MCF 10A (cell line): ENCODE measurements around the gene CYSLTR2. TPM values are rescaled to one million over a fixed set of nuclear protein-coding genes. Genes with fewer than 3 reads are reported as not detected.

Experiments used
- BruUV-seq: library from RNA; stranded (reverse); fragments of 400-500 nt; replicated peaks from 2 replicates; lab custom pipeline; 2021; lab: Mats Ljungman, UMichigan
- CTCF ChIA-PET: fragments of 300-600 bp; sonication (Branson Sonifier 250); formaldehyde crosslinking; extraction: SDS; loops from one replicate; lab custom pipeline; 2021; ENCODE audit warnings: antibody characterized with exemption, inconsistent platforms; lab: Yijun Ruan, JAX
- POLR2A ChIA-PET: fragments of 300-600, 350-650 bp; sonication (Branson Sonifier 250); formaldehyde crosslinking; extraction: SDS; loops from one replicate; lab custom pipeline; 2020; ENCODE audit warnings: antibody characterized with exemption, inconsistent platforms; lab: Yijun Ruan, JAX
- DNase-seq: peaks from one replicate; pipeline ENCODE4 v3.0.0-alpha.2; 2018; ENCODE audit not compliant: unreplicated experiment
- H3K27ac Mint-ChIP-seq: one replicate; pipeline ENCODE4 v1.8.0; 2022; ENCODE audit warnings: mild to moderate bottlenecking, low read depth, mixed read lengths; ENCODE audit not compliant: unreplicated experiment
- H3K27me3 Mint-ChIP-seq: one replicate; pipeline ENCODE4 v1.8.0; 2022; ENCODE audit warnings: mixed read lengths; ENCODE audit not compliant: insufficient read depth, unreplicated experiment
- H3K36me3 Mint-ChIP-seq: one replicate; pipeline ENCODE4 v1.8.0; 2022; ENCODE audit warnings: mild to moderate bottlenecking, moderate library complexity, mixed read lengths; ENCODE audit not compliant: insufficient read depth, unreplicated experiment
- H3K4me1 Mint-ChIP-seq: one replicate; pipeline ENCODE4 v1.8.0; 2022; ENCODE audit warnings: mixed read lengths; ENCODE audit not compliant: insufficient read depth, unreplicated experiment
- H3K4me3 Mint-ChIP-seq: one replicate; pipeline ENCODE4 v1.8.0; 2022; ENCODE audit warnings: mild to moderate bottlenecking, moderate library complexity, mixed read lengths; ENCODE audit not compliant: unreplicated experiment
- H3K9me3 Mint-ChIP-seq: one replicate; pipeline ENCODE4 v1.8.0; 2022; ENCODE audit warnings: mixed read lengths; ENCODE audit not compliant: unreplicated experiment
- intact Hi-C: fragments of 100-400 bp; cut with micrococcal nuclease; formaldehyde crosslinking; loops from 2 replicates; pipeline ENCODE4 v1.14.1; 2022
- total RNA-seq: library from RNA; stranded (reverse); gene quantifications from 2 replicates; pipeline ENCODE4 v1.2.3, GENCODE V29; 2022
- TF ChIP-seq, protein P1 (sequence below): fragments of 200-600 bp; IDR thresholded peaks from one replicate; pipeline ENCODE4 v1.8.0; 2022; ENCODE audit warnings: antibody characterized with exemption, mild to moderate bottlenecking; ENCODE audit not compliant: unreplicated experiment

The CYSLTR2 gene
- total RNA-seq, 1 experiment from 2014 or later, result not detected

DNA sequence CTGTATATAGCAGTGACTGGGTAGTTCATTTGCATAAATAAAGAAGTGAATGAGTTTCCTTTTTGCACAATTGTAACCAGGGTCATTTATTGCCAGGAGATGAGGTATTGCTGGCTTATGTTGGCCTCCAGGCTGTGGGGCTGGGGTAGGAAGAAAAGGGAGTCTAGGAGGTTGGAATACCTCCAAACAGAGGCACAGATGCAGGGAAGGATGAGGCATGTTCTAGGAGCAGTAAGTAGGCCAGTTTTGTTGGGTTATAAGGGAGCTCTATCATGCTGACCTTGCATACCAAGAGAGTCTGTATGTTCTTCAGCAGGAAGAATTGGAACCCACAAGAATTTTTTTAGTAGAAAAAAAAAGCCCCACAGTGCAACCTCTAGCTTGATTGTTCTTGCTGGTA, 17.2 kb upstream of the CYSLTR2 start:
- TF ChIP-seq, protein P1, sequence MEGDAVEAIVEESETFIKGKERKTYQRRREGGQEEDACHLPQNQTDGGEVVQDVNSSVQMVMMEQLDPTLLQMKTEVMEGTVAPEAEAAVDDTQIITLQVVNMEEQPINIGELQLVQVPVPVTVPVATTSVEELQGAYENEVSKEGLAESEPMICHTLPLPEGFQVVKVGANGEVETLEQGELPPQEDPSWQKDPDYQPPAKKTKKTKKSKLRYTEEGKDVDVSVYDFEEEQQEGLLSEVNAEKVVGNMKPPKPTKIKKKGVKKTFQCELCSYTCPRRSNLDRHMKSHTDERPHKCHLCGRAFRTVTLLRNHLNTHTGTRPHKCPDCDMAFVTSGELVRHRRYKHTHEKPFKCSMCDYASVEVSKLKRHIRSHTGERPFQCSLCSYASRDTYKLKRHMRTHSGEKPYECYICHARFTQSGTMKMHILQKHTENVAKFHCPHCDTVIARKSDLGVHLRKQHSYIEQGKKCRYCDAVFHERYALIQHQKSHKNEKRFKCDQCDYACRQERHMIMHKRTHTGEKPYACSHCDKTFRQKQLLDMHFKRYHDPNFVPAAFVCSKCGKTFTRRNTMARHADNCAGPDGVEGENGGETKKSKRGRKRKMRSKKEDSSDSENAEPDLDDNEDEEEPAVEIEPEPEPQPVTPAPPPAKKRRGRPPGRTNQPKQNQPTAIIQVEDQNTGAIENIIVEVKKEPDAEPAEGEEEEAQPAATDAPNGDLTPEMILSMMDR, result no peak
- H3K4me3 Mint-ChIP-seq, result no peak overlapping the region
- DNase-seq, result no peak
- no TSS peak for BruUV-seq
- H3K9me3 Mint-ChIP-seq, result no peaks in the 10 kb centered on the region
- intact Hi-C loops, result no loop called here
- H3K27ac Mint-ChIP-seq, result no peak overlapping the region
- CTCF ChIA-PET, result interaction anchor here (0.6 to 1.3 kb wide), 3 partner anchors 12 to 664 kb away, joined by 3 read pairs; no protein-coding TSS in a partner anchor
- peaks cover 19% of the 10 kb centered on the region for H3K27me3 Mint-ChIP-seq
- POLR2A ChIA-PET, result no interaction called here
- H3K4me1 Mint-ChIP-seq, result no peaks in the 10 kb centered on the region
- H3K36me3 Mint-ChIP-seq, result no peaks in the 10 kb centered on the region

DNA sequence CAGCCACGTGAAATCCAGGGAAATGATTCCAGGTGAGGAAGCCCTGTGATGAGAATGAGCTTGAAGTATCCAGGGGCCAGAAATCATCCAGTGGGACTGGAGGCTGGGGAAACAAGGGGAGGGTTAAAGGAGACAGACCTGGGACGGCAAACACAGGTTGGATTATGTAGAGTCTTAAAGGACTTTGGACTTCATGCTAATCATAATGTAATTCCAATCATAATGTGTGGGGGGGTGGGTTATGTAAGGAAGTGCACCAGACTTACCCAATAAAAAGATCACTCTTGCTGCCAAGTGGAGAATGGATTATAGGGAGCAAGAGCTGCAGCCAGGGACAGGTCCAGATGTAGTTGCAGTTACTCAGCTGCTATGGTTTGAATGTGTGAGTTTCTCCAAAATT, 16.1 kb upstream of the CYSLTR2 start:
- Mint-ChIP-seq H3K9me3 (no peaks in the 10 kb centered on the region), H3K27ac (no peak overlapping the region), H3K36me3 (no peaks in the 10 kb centered on the region), H3K27me3 (peaks cover 19% of the 10 kb centered on the region), H3K4me1 (no peaks in the 10 kb centered on the region), H3K4me3 (no peak overlapping the region)
- no peak for DNase-seq
- intact Hi-C loops, result no loop called here
- BruUV-seq, result no TSS peak
- ChIA-PET CTCF (interaction anchor here (0.6 kb wide), 1 partner anchor 226 kb away, joined by 3 read pairs; no protein-coding TSS in a partner anchor), POLR2A (no interaction called here)
- TF ChIP-seq, protein P1, result no peak

DNA sequence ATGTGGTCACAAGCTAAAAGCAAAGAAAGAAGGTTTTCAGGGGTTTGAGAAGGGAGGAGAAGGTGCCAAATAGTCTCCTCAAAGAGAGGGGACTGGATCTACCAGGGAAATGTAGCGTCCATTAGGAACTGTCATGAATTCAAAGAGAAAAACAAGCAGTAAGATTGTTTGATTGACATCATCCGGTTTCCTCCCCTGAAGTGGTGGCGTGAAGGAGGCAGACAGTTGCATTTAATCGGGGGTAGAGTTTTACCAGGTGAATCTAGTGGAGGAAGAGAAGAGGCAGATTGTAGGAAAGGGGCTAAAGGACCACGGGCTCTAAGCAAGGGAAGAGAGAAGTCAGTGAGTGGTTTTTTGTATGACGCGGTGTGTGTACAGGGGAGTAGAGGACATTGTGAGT, 13.0 kb upstream of the CYSLTR2 start:
- TF ChIP-seq, protein P1, result no peak
- no peak overlapping the region for H3K4me3 Mint-ChIP-seq
- no peak for DNase-seq
- ChIA-PET CTCF (interaction anchor here (0.7 kb wide), 1 partner anchor 106 kb away, joined by 5 read pairs; no protein-coding TSS in a partner anchor), POLR2A (no interaction called here)
- no TSS peak for BruUV-seq
- H3K4me1 Mint-ChIP-seq, result no peaks in the 10 kb centered on the region
- H3K36me3 Mint-ChIP-seq, result no peaks in the 10 kb centered on the region
- H3K27ac Mint-ChIP-seq, result no peak overlapping the region
- intact Hi-C loops, result no loop called here
- H3K9me3 Mint-ChIP-seq, result no peaks in the 10 kb centered on the region
- H3K27me3 Mint-ChIP-seq, result peaks cover 19% of the 10 kb centered on the region

DNA sequence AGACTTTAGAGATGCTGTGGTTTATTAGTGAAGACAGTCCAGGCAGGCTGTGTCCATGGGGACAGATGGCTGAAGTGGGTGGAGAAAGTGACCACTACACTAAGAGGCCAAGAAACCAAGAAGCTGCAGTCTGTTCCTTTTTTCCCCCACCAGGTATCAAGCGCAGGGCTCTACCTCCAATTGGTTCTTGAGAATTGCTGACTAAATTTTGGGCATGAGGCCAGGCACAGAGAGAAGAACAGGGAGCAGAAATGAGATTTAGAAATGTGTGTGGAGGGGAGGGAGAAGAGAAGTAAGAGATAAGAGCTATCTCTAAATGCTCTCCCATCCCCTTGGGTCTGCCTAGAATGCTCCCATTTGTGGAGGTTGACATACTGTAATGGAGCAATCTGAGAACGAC, 12.3 kb upstream of the CYSLTR2 start:
- H3K27ac Mint-ChIP-seq, result no peak overlapping the region

More for the DNA sequence above, 12.3 kb upstream of the CYSLTR2 start:
- intact Hi-C loops, result no loop called here
- H3K36me3 Mint-ChIP-seq, result no peaks in the 10 kb centered on the region
- DNase-seq, result no peak
- TF ChIP-seq, protein P1, result no peak
- H3K27me3 Mint-ChIP-seq, result peaks cover 22% of the 10 kb centered on the region
- ChIA-PET CTCF (interaction anchor here (0.7 kb wide), 1 partner anchor 107 kb away, joined by 5 read pairs; no protein-coding TSS in a partner anchor), POLR2A (no interaction called here)
- no peaks in the 10 kb centered on the region for H3K9me3 Mint-ChIP-seq
- no peak overlapping the region for H3K4me3 Mint-ChIP-seq
- H3K4me1 Mint-ChIP-seq, result no peaks in the 10 kb centered on the region
- BruUV-seq, result no TSS peak
